T-cell (primary cell): Measurements from ENCODE around the gene SERPINB8. TPM values are rescaled to one million over a fixed set of nuclear protein-coding genes. Genes with fewer than 3 reads are reported as not detected.

Experiments used
- ATAC-seq, 4 experiments: fragments of 200-7000 bp in 3 of 4; fragments of 150-1000 bp in 1 of 4; cut with Tn5 transposase; replicated peaks in 1 of 4; 1 replicate in 3 of 4; 2 replicates in 1 of 4; pipeline ENCODE4 v1.10.0; 2021; ENCODE audit warnings: moderate library complexity in 3 of 4, mild to moderate bottlenecking in 2 of 4, moderate number of reproducible peaks in 1 of 4
- CTCF ChIA-PET, 2 donors: fragments of 300-600 bp; sonication (Branson Sonifier 250); formaldehyde crosslinking; loops; one replicate each; lab custom pipeline; 2022; ENCODE audit warnings: antibody characterized with exemption in 2 of 2; lab: Charles Lee
- POLR2A ChIA-PET, 2 donors: fragments of 300-600 bp; sonication (Branson Sonifier 250); formaldehyde crosslinking; loops; one replicate each; lab custom pipeline; 2022; ENCODE audit warnings: antibody characterized with exemption in 2 of 2; lab: Charles Lee
- DNase-seq, 35 experiments: peaks; one replicate each; pipeline versions ENCODE4 v3.0.0 to v3.0.0-alpha.2; 2013 to 2023
- H3K27ac ChIP-seq: one replicate; pipeline ENCODE4 v1.5.1; 2013; ENCODE audit warnings: low read length
- H3K27me3 ChIP-seq, 2 experiments: replicated peaks in 1 of 2; 1 replicate in 1 of 2; 2 replicates in 1 of 2; pipeline versions ENCODE4 v1.6.1 to v1.7.0; 2013; ENCODE audit warnings: low read length in 1 of 2, mixed read lengths in 1 of 2; ENCODE audit not compliant: control insufficient read depth in 2 of 2, insufficient read depth in 2 of 2; ENCODE audit errors: extremely low read depth in 1 of 2
- H3K36me3 ChIP-seq, 2 donors: 1 replicate in 1 of 2; 2 replicates in 1 of 2; pipeline versions ENCODE4 v1.6.1 to v1.7.0; 2013; ENCODE audit warnings: low read length in 1 of 2; ENCODE audit not compliant: control insufficient read depth in 2 of 2, insufficient read depth in 1 of 2; ENCODE audit errors: extremely low read depth in 1 of 2
- H3K4me1 ChIP-seq, 2 experiments: 1 replicate in 1 of 2; 2 replicates in 1 of 2; pipeline versions ENCODE4 v1.6.1 to v1.7.0; 2013; ENCODE audit warnings: low read length in 2 of 2, mixed read lengths in 1 of 2; ENCODE audit not compliant: insufficient read depth in 2 of 2, control insufficient read depth in 1 of 2; ENCODE audit errors: extremely low read depth in 1 of 2
- H3K4me3 ChIP-seq, 2 donors: 1 replicate in 1 of 2; 2 replicates in 1 of 2; pipeline versions ENCODE4 v1.5.1 to v1.7.0; 2013; ENCODE audit warnings: mild to moderate bottlenecking in 2 of 2, low read length in 1 of 2, moderate library complexity in 1 of 2; ENCODE audit not compliant: control insufficient read depth in 1 of 2; ENCODE audit errors: extremely low read depth in 1 of 2
- H3K9me3 ChIP-seq: 2 replicates; pipeline ENCODE4 v1.7.0; 2013
- H3K27ac Mint-ChIP-seq, 2 donors: one replicate each; pipeline ENCODE4 v1.8.0; 2020 to 2021; ENCODE audit warnings: mild to moderate bottlenecking in 2 of 2, mixed read lengths in 2 of 2
- H3K27me3 Mint-ChIP-seq, 2 donors: one replicate each; pipeline ENCODE4 v1.8.0; 2021 to 2022; ENCODE audit warnings: mixed read lengths in 2 of 2
- H3K36me3 Mint-ChIP-seq: one replicate; pipeline ENCODE4 v1.8.0; 2021; ENCODE audit warnings: mixed read lengths
- H3K4me1 Mint-ChIP-seq, 3 donors: one replicate each; pipeline ENCODE4 v1.8.0; 2020 to 2022; ENCODE audit warnings: mixed read lengths in 3 of 3, mild to moderate bottlenecking in 1 of 3
- H3K4me3 Mint-ChIP-seq, 3 donors: one replicate each; pipeline ENCODE4 v1.8.0; 2020 to 2022; ENCODE audit warnings: mild to moderate bottlenecking in 3 of 3, mixed read lengths in 3 of 3, moderate library complexity in 3 of 3
- H3K9me3 Mint-ChIP-seq, 3 donors: one replicate each; pipeline ENCODE4 v1.8.0; 2020 to 2022; ENCODE audit warnings: mixed read lengths in 3 of 3
- WGBS: methylation state at CpG from one replicate; pipeline ENCODE4 v1.1.5; 2013; ENCODE audit warnings: missing lambda C conversion rate; ENCODE audit not compliant: insufficient coverage; 5-methylcytosine and 5-hydroxymethylcytosine counted together
- total RNA-seq, 35 experiments: library from RNA in 6 of 35; stranded (reverse) in 6 of 35; fragments of 120-200 nt in 1 of 35; gene quantifications; one replicate each; pipeline versions ENCODE4 v1.2.1 to v1.2.4 and lab custom pipeline; 2013 to 2026

Gene SERPINB8
- total RNA-seq, 5 donors from 2014 or later (not counting 1 experiment from before 2014, with no cell fraction given) = 14.4 to 19.9 (median 14.7) TPM

DNA sequence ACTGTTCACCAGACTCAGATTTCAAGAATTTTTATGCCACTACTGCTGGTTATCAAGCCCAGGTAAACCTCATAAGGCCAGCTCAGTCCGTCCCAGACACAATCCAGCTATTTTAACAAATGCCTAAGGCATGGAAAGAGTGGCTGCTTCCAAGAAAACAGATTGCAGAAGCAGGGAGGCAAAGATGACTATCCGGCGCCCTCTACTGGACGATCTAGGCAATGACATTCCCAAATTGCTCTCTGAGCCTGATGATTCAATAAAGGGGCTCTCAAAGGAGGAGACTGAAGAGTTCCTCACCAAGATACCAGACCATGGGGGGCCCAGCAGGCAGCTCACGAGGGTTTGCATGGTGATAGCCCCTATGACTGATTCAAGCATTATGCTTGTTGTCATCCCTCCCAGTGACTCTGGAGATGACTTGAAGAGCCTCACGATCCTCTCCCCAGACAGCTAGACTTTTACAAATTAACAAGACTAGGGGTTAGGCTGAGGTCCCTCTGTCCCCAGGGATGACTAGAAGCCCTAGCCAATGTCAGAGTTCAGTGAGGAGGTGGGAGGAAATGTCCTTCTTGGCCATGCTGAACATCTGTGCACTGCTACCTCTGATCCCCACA is 25.0 kb downstream of the SERPINB8 start:
- Mint-ChIP-seq H3K4me1 (peaks cover 0 to 7% (median 5%) of the 10 kb centered on the region in 3 donors), H3K4me3 (no peak overlapping the region), H3K36me3 (peaks cover 25% of the 10 kb centered on the region), H3K27ac (no peak overlapping the region), H3K27me3 (no peaks in the 10 kb centered on the region), H3K9me3 (peaks cover 4 to 17% (median 14%) of the 10 kb centered on the region in 3 donors)
- Histone ChIP-seq H3K9me3 (no peaks in the 10 kb centered on the region), H3K27me3 (no peaks in the 10 kb centered on the region), H3K4me1 (no peaks in the 10 kb centered on the region), H3K36me3 (no peaks in the 10 kb centered on the region), H3K4me3 (no peak overlapping the region), H3K27ac (no peak overlapping the region)
- POLR2A ChIA-PET = interaction anchor here in 1 of 2 donors (0.6 kb wide), 1 partner anchor 424 kb away, joined by 3 read pairs; no protein-coding TSS in a partner anchor
- CTCF ChIA-PET = interaction anchor here (0.7 to 2.6 kb wide), 6 partner anchors 10 to 480 kb away, joined by 3 to 12 read pairs (median 5); no protein-coding TSS in a partner anchor
- WGBS = 43% methylated on average over 1 of the region's 6 CpGs
- ATAC-seq = no peak
- peak in 18 of 35 experiments; percentile 4 to 58 (median 24) for DNase-seq

DNA sequence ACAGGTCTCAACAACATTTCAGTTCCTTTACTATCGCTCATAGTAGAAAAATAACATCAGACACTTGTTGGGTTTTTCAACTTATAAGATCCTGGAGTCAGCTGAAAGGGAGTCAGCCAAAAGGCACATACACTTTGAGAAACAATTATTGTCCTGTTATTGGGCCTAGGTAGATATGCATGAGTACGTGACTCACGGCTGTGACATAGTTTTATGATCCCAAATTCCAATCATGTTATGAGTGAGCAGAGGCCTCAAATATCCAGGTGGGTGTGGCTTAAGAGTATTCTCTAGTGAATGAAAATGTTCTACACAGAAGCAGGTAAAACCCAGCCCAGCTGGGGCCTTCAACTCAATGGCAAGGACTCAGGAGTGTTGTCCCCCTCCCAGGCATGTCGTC is 27.2 kb downstream of the SERPINB8 start:
- DNase-seq (no peak), ATAC-seq (no peak)
- Histone ChIP-seq H3K4me1 (no peaks in the 10 kb centered on the region), H3K27ac (no peak overlapping the region), H3K36me3 (no peaks in the 10 kb centered on the region), H3K27me3 (peaks cover 0 to 3% of the 10 kb centered on the region in 2 experiments), H3K4me3 (no peak overlapping the region), H3K9me3 (no peaks in the 10 kb centered on the region)
- ChIA-PET CTCF (no interaction called here), POLR2A (no interaction called here)
- Mint-ChIP-seq H3K4me3 (no peak overlapping the region), H3K27me3 (peaks cover 7 to 10% of the 10 kb centered on the region in 2 donors), H3K36me3 (peaks cover 21% of the 10 kb centered on the region), H3K4me1 (peaks cover 0 to 7% (median 5%) of the 10 kb centered on the region in 3 donors), H3K27ac (no peak overlapping the region), H3K9me3 (peaks cover 4 to 17% (median 14%) of the 10 kb centered on the region in 3 donors)
- WGBS = 43% methylated on average over 1 of the region's 4 CpGs

DNA sequence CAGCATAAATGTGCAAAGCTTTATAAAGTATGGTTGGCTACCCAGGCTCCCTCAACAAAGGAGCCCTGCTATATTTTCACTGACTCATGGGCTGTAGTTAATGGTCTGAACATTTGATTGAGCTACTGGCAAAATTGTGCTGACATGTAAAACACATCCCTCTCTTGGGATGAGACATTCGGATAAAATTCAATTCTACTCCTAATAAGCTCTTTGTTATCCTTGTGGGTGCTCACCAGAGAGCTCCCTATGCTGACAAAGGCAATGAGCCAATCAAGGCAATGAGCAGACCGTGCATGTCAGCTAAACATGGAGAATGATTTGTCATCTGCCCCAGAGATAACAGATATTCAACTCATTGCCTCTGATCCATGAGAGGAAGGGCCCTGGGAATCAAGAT is 27.7 kb downstream of the SERPINB8 start:
- Mint-ChIP-seq H3K4me3 (no peak overlapping the region), H3K27me3 (peaks cover 10% of the 10 kb centered on the region in 2 donors), H3K4me1 (peaks cover 0 to 4% (median 3%) of the 10 kb centered on the region in 3 donors), H3K27ac (no peak overlapping the region), H3K9me3 (peaks cover 4 to 14% (median 13%) of the 10 kb centered on the region in 3 donors), H3K36me3 (peaks cover 18% of the 10 kb centered on the region)
- 100% methylated on average over 1 of the region's 2 CpGs for WGBS
- ATAC-seq (no peak), DNase-seq (no peak)
- no peaks in the 10 kb centered on the region for H3K36me3 ChIP-seq
- H3K4me3 ChIP-seq = no peak overlapping the region
- POLR2A ChIA-PET = no interaction called here
- no peaks in the 10 kb centered on the region for H3K9me3 ChIP-seq
- no peaks in the 10 kb centered on the region for H3K4me1 ChIP-seq
- CTCF ChIA-PET = no interaction called here
- H3K27me3 ChIP-seq = peaks cover 0 to 7% of the 10 kb centered on the region in 2 experiments
- H3K27ac ChIP-seq = no peak overlapping the region

DNA sequence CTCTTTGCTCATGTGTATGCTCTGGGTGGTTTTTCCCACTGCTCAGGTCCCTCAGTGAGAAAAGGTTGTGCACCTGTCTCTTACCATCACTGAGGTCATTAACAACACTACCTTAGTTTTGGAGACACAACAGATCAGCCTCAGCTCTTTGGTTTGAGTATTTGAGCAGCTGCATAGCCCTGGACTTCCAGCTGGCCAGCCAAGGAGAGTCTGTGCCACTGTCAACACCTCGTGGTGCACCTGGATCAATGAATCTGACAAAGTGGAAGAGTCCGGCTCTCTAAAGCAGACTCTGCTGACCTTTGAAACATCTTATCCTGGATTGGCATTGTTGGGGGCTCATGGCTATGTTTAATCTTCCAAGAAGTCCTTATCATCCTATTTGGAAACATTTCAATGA is 30.0 kb downstream of the SERPINB8 start:
- Mint-ChIP-seq H3K4me1 (no peaks in the 10 kb centered on the region), H3K27me3 (peaks cover 12 to 16% of the 10 kb centered on the region in 2 donors), H3K27ac (no peak overlapping the region), H3K4me3 (no peak overlapping the region), H3K36me3 (peaks cover 24% of the 10 kb centered on the region), H3K9me3 (peaks cover 9 to 18% (median 14%) of the 10 kb centered on the region in 3 donors)
- DNase-seq (no peak), ATAC-seq (no peak)
- no peaks in the 10 kb centered on the region for H3K4me1 ChIP-seq
- H3K4me3 ChIP-seq = no peak overlapping the region
- no peaks in the 10 kb centered on the region for H3K9me3 ChIP-seq
- peaks cover 0 to 7% of the 10 kb centered on the region in 2 experiments for H3K27me3 ChIP-seq
- H3K27ac ChIP-seq = no peak overlapping the region
- no CpG with 5 or more reads among the region's 2 CpGs for WGBS
- POLR2A ChIA-PET = no interaction called here
- CTCF ChIA-PET = interaction anchor here (0.8 to 1.6 kb wide), 2 partner anchors 10 to 15 kb away, joined by 3 to 5 read pairs; no protein-coding TSS in a partner anchor
- H3K36me3 ChIP-seq = no peaks in the 10 kb centered on the region

DNA sequence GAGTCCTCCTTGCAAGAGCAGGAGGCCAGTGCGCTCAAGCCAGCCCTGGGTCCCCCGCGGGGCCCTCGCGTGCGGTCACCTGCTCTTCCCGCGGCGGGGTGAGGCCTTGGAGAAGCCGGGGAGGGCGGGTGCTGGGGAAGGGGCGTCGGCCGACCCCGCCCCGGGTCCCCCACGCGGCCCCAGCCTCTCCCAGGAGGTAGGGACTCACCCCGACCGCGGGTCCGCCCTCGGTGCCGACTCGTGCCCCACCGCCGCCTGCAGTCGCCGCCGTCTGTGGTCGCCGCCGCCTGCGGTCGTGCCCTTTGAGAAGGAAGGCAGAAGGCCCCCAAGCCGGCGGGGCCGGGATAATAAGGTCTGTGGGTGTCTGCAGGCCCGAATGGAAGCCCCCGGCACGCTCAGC is 32.7 kb downstream of the SERPINB8 start:
- CTCF ChIA-PET = no interaction called here

DNA sequence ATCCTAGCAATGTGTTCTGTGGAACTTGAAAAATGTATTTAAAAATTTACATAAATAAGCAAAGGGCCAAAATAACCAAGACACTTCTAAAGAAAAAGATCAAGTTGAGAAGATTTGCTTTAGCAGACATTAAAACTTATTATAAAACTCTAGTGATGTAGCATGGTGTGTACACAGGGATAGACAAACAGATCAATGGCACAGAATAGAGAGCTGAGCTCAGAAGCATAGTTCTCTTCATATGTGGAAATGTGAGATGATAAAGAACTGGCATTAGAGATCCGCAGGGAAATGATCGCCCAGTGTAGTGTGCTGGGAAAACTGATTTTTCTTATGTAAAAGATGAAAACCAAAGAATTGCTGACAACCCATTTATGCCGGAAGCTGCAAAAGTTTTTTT is 39.4 kb downstream of the SERPINB8 start:
- no peaks in the 10 kb centered on the region for H3K9me3 Mint-ChIP-seq
- no peaks in the 10 kb centered on the region for H3K9me3 ChIP-seq
- peaks cover 3% of the 10 kb centered on the region in 2 donors for H3K27me3 Mint-ChIP-seq
- no peak overlapping the region for H3K4me3 ChIP-seq
- ChIA-PET CTCF (interaction anchor here in 1 of 2 donors (1.2 to 1.4 kb wide), 2 partner anchors 13 to 491 kb away, joined by 4 to 5 read pairs; no protein-coding TSS in a partner anchor), POLR2A (no interaction called here)
- H3K27me3 ChIP-seq = no peaks in the 10 kb centered on the region
- H3K36me3 Mint-ChIP-seq = peaks cover 7% of the 10 kb centered on the region
- H3K27ac Mint-ChIP-seq = no peak overlapping the region
- DNase-seq (no peak), ATAC-seq (no peak)
- no peaks in the 10 kb centered on the region for H3K36me3 ChIP-seq
- WGBS = 95% methylated on average over 3 of the region's 3 CpGs
- no peak overlapping the region for H3K27ac ChIP-seq
- H3K4me1 Mint-ChIP-seq = no peaks in the 10 kb centered on the region
- H3K4me1 ChIP-seq = no peaks in the 10 kb centered on the region
- H3K4me3 Mint-ChIP-seq = no peak overlapping the region

More for the DNA sequence above, 32.7 kb downstream of the SERPINB8 start:
- H3K4me1 ChIP-seq = no peaks in the 10 kb centered on the region
- POLR2A ChIA-PET = no interaction called here
- Mint-ChIP-seq H3K4me1 (no peaks in the 10 kb centered on the region), H3K27me3 (peaks cover 12 to 16% of the 10 kb centered on the region in 2 donors), H3K9me3 (peaks cover 4 to 10% (median 4%) of the 10 kb centered on the region in 3 donors), H3K36me3 (peaks cover 16% of the 10 kb centered on the region), H3K4me3 (no peak overlapping the region), H3K27ac (no peak overlapping the region)
- DNase-seq = no peak
- H3K9me3 ChIP-seq = no peaks in the 10 kb centered on the region
- WGBS = 65% methylated on average over 38 of the region's 41 CpGs
- peaks cover 0 to 7% of the 10 kb centered on the region in 2 experiments for H3K27me3 ChIP-seq
- no peak overlapping the region for H3K4me3 ChIP-seq
- H3K36me3 ChIP-seq = no peaks in the 10 kb centered on the region
- no peak overlapping the region for H3K27ac ChIP-seq
- ATAC-seq = no peak
